ENCODE measurements around the gene DPYSL3. TPM values are rescaled to one million over a fixed set of nuclear protein-coding genes. Genes with fewer than 3 reads are reported as not detected.

Gene DPYSL3
- total RNA-seq, 4 donors from 2014 or later: 27.6 to 107 (median 31.4) TPM

DNA sequence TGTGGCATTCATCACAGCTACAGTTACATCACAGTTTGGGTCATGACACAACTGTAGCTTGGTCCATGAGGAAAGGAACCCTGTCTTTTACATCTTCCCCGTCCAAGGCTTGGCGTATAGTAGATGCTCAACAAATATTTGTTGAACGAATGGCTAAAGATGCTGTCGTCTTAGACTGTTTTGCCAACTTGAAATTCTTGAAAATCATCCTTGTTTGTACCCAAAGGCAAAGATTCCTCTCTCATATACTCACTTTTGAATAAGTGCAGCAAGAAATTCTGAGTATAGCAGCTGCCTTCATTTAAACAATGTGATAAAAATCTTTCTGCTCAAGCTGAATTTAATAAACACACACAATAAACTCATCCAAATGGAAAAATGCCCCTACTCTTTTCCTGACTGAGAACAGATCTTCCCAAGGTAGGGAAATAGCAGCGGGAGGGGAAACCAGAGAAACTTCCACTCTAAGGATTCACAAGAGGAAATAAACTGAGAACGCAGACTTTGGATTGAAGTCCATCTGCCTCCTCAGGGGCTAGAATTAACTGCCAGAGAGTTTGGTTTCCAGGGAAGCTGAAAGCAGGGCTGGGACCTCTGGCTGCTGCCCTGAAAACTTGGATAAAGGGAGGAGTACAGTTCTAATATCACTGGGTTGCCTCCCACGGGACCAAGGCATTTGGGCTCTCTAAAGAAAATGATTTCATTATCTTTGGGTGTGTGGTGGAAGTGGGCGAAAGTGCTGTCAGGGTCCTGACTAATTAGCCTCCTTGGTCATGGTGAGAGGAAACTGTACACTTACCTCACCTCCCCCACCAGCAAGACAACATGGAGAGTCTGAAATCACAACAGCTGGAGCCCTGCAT is 99.1 kb downstream of the DPYSL3 start:
- WGBS, 2 donors (ENCODE audit: low coverage in 1 of 2): 58 to 69% methylated on average over 5 to 8 of the region's 8 CpGs
- in situ Hi-C loops (cut with MboI; ENCODE audit: low pct_ligation_motif_present in 1 of 4, low pct_unique_long_range_greater_than_20kb in 1 of 4, low sequenced_read_pairs in 3 of 4) (no loop called here), intact Hi-C loops (cut with DNase I; ENCODE audit: low total_unique reads) (no loop called here)
- no peak overlapping the region for H3K4me3 ChIP-seq
- no peaks in the 10 kb centered on the region for H3K9me3 ChIP-seq
- TF ChIP-seq CTCF (IDR thresholded peaks at IDR 0.05) (no peak), POLR2A (IDR thresholded peaks at IDR 0.05) (no peak), POLR2AphosphoS5 (IDR thresholded peaks at IDR 0.05) (no peak), EP300 (IDR thresholded peaks at IDR 0.05; ENCODE audit: low read depth) (no peak)
- H3K27me3 ChIP-seq: no peaks in the 10 kb centered on the region
- H3K4me1 ChIP-seq: peaks cover 0 to 20% (median 3%) of the 10 kb centered on the region in 4 donors
- no peak for DNase-seq
- peak overlapping the region; percentile 39 to 66 (median 56) for H3K27ac ChIP-seq
- H3K36me3 ChIP-seq: no peaks in the 10 kb centered on the region

DNA sequence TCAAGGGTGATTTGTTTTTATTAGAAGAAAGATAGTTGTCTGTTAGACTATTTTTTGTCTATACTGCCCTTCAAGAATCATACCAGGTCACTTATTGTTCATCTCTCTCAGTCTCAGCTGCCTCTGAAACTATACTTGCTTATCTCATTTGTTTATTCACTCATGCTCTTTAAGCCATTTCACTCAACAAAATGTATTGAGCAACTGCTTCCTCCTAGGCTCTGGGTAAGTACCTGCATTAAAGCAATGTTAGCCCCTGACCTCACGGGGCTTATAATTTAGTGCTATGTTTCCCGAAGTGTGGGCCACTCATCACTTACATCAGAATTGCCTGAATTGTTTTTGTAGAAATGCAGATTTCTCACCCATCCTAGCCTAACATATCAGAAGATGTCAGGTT is 100.9 kb downstream of the DPYSL3 start:
- Histone ChIP-seq H3K27ac (no peak overlapping the region), H3K4me1 (peaks cover 8 to 33% (median 11%) of the 10 kb centered on the region in 4 donors), H3K4me3 (no peak overlapping the region), H3K36me3 (no peaks in the 10 kb centered on the region), H3K27me3 (no peaks in the 10 kb centered on the region), H3K9me3 (no peaks in the 10 kb centered on the region)
- WGBS, 2 donors (ENCODE audit: low coverage in 1 of 2): 88% methylated on average over 2 of the region's 2 CpGs; no CpG with 5 or more reads in 1 of the 2 donors
- intact Hi-C loops (cut with DNase I; ENCODE audit: low total_unique reads) (loop anchor here (10.0 kb wide), 1 partner anchor 146 kb away; no protein-coding TSS in a partner anchor), in situ Hi-C loops (cut with MboI; ENCODE audit: low pct_ligation_motif_present in 1 of 4, low pct_unique_long_range_greater_than_20kb in 1 of 4, low sequenced_read_pairs in 3 of 4) (no loop called here)
- TF ChIP-seq CTCF (IDR thresholded peaks at IDR 0.05): no peak
- TF ChIP-seq POLR2AphosphoS5 (IDR thresholded peaks at IDR 0.05): no peak
- TF ChIP-seq EP300 (IDR thresholded peaks at IDR 0.05; ENCODE audit: low read depth): no peak
- TF ChIP-seq POLR2A (IDR thresholded peaks at IDR 0.05): no peak
- DNase-seq: no peak

GRCh38 chr5:147407094-147407681 is 102.7 kb downstream of the DPYSL3 start:
- Histone ChIP-seq H3K9me3 (no peaks in the 10 kb centered on the region), H3K36me3 (no peaks in the 10 kb centered on the region), H3K4me3 (no peak overlapping the region), H3K4me1 (peaks cover 8 to 35% (median 11%) of the 10 kb centered on the region in 4 donors), H3K27ac (peak overlapping the region; percentile 78 to 90 (median 84)), H3K27me3 (no peaks in the 10 kb centered on the region)
- TF ChIP-seq CTCF (IDR thresholded peaks at IDR 0.05) (no peak), EP300 (IDR thresholded peaks at IDR 0.05; ENCODE audit: low read depth) (no peak), POLR2AphosphoS5 (IDR thresholded peaks at IDR 0.05) (no peak), POLR2A (IDR thresholded peaks at IDR 0.05) (no peak)
- 78 to 81% methylated on average over 5 to 8 of the region's 8 CpGs for WGBS, 2 donors (ENCODE audit: low coverage in 1 of 2)
- in situ Hi-C loops (cut with MboI; ENCODE audit: low pct_ligation_motif_present in 1 of 4, low pct_unique_long_range_greater_than_20kb in 1 of 4, low sequenced_read_pairs in 3 of 4) (no loop called here), intact Hi-C loops (cut with DNase I; ENCODE audit: low total_unique reads) (loop anchor here (10.0 kb wide), 1 partner anchor 148 kb away; no protein-coding TSS in a partner anchor)
- DNase-seq: no peak

- H3K36me3 ChIP-seq: no peaks in the 10 kb centered on the region
- no peak for DNase-seq
- intact Hi-C loops (cut with DNase I; ENCODE audit: low total_unique reads): loop anchor here (10.0 kb wide), 1 partner anchor 148 kb away; no protein-coding TSS in a partner anchor
- H3K27me3 ChIP-seq: no peaks in the 10 kb centered on the region
- H3K27ac ChIP-seq: peak overlapping the region; percentile 78 to 90 (median 84)
- WGBS, 2 donors (ENCODE audit: low coverage in 1 of 2): 88% methylated on average over 1 of the region's 1 CpG; no CpG with 5 or more reads in 1 of the 2 donors
- H3K9me3 ChIP-seq: no peaks in the 10 kb centered on the region
- in situ Hi-C loops (cut with MboI; ENCODE audit: low pct_ligation_motif_present in 1 of 4, low pct_unique_long_range_greater_than_20kb in 1 of 4, low sequenced_read_pairs in 3 of 4): no loop called here
- H3K4me1 ChIP-seq: peaks cover 8 to 32% (median 11%) of the 10 kb centered on the region in 4 donors
- H3K4me3 ChIP-seq: no peak overlapping the region
- TF ChIP-seq CTCF (IDR thresholded peaks at IDR 0.05) (no peak), POLR2A (IDR thresholded peaks at IDR 0.05) (no peak), EP300 (IDR thresholded peaks at IDR 0.05; ENCODE audit: low read depth) (no peak), POLR2AphosphoS5 (IDR thresholded peaks at IDR 0.05) (no peak)
Observed at GRCh38 chr5:147406636-147407035, 103.2 kb downstream of the DPYSL3 start.

All from transverse colon (tissue), 4 donors.